GM12878 (cell line): ENCODE data around the gene CASP10. TPM values are rescaled to one million over a fixed set of nuclear protein-coding genes. Genes with fewer than 3 reads are reported as not detected.

Experiments
- ATAC-seq: fragments of 200-7000 bp; cut with Tn5 transposase; 3 replicates; pipeline ENCODE4 v1.9.1; 2020; ENCODE audit warnings: mild to moderate bottlenecking, moderate library complexity
- BruUV-seq: library from RNA; stranded (reverse); fragments of 400-500 nt; replicated peaks from 2 replicates; lab custom pipeline; 2021; lab: Mats Ljungman, UMichigan
- CTCF ChIA-PET: fragments of 300-600 bp; sonication (Branson Sonifier 250); formaldehyde crosslinking; extraction: SDS; loops from one replicate; lab custom pipeline; 2021; ENCODE audit warnings: inconsistent platforms; lab: Yijun Ruan, JAX
- POLR2A ChIA-PET: fragments of 350-600 bp; formaldehyde crosslinking; extraction: SDS; loops from one replicate; lab custom pipeline; 2021; ENCODE audit warnings: inconsistent platforms; lab: Charles Lee
- RAD21 ChIA-PET: fragments of 300-600 bp; sonication (Branson Sonifier 250); formaldehyde crosslinking; loops from one replicate; lab custom pipeline; 2023; ENCODE audit warnings: antibody characterized with exemption; ENCODE audit not compliant: unreplicated experiment; lab: Charles Lee
- SMC1A ChIA-PET: fragments of 300-600 bp; sonication (Branson Sonifier 250); formaldehyde crosslinking; loops from one replicate; lab custom pipeline; 2023; ENCODE audit not compliant: unreplicated experiment, uncharacterized antibody; lab: Charles Lee
- DNase-seq: peaks from one replicate; pipeline ENCODE4 v3.0.0-alpha.2; 2011; ENCODE audit warnings: low read depth, low spot score
- FAIRE-seq: peaks from 3 replicates; lab custom pipeline; 2011; peaks lifted over from hg19 to GRCh38; lab: Jason Lieb, UNC
- H2AFZ ChIP-seq: 2 replicates; pipeline ENCODE4 v1.6.0; 2011; ENCODE audit warnings: low read depth, low read length, control low read depth; ENCODE audit not compliant: control insufficient read depth
- H3K27ac ChIP-seq: 2 replicates; pipeline ENCODE4 v1.5.1; 2011; ENCODE audit warnings: control low read depth; ENCODE audit not compliant: control insufficient read depth, insufficient read depth
- H3K27me3 ChIP-seq, 2 experiments: replicated peaks in 1 of 2; 2 replicates each; pipeline versions ENCODE4 v1.6.0 to v1.6.1; 2011; ENCODE audit warnings: low read length in 1 of 2; ENCODE audit not compliant: control insufficient read depth in 2 of 2, insufficient read depth in 2 of 2
- H3K36me3 ChIP-seq, 2 experiments: 2 replicates each; pipeline ENCODE4 v1.5.1; 2011; ENCODE audit warnings: low read length in 1 of 2; ENCODE audit not compliant: control insufficient read depth in 2 of 2, insufficient read depth in 2 of 2
- H3K4me1 ChIP-seq: 2 replicates; pipeline ENCODE4 v1.6.1; 2011; ENCODE audit warnings: mild to moderate bottlenecking, low read length, moderate library complexity, mixed read lengths; ENCODE audit not compliant: control insufficient read depth, insufficient read depth
- H3K4me2 ChIP-seq: 2 replicates; pipeline ENCODE4 v1.6.0; 2011; ENCODE audit warnings: control low read depth; ENCODE audit not compliant: control insufficient read depth, insufficient read depth
- H3K4me3 ChIP-seq: fragments of 200-600 bp; sonication (generic); 2 replicates; pipeline ENCODE4 v1.5.1; 2016
- H3K79me2 ChIP-seq: 2 replicates; pipeline ENCODE4 v1.6.0; 2011; ENCODE audit warnings: low read length; ENCODE audit not compliant: control insufficient read depth, insufficient read depth
- H3K9ac ChIP-seq: 2 replicates; pipeline ENCODE4 v1.8.0; 2011; ENCODE audit warnings: low read length, control low read depth, mixed read lengths; ENCODE audit not compliant: control insufficient read depth, insufficient read depth
- H3K9me3 ChIP-seq: replicated peaks from 3 replicates; pipeline ENCODE4 v1.5.1; 2011; ENCODE audit warnings: mild to moderate bottlenecking, low read length; ENCODE audit not compliant: control insufficient read depth, insufficient read depth
- H4K20me1 ChIP-seq: 2 replicates; pipeline ENCODE4 v1.6.0; 2011; ENCODE audit not compliant: control insufficient read depth, insufficient read depth
- CHD1 ChIP-seq: IDR thresholded peaks from 2 replicates; pipeline ENCODE4 v1.6.1; 2012; ENCODE audit warnings: low read depth, low read length, improper control_type of control experiment
- HCFC1 ChIP-seq: fragments of 150-350 bp; IDR thresholded peaks from 2 replicates; pipeline ENCODE4 v1.6.1; 2014; ENCODE audit warnings: low read length
- HDGF ChIP-seq: fragments of 450-650 bp; IDR thresholded peaks from 2 replicates; pipeline ENCODE4 v1.6.1; 2016; ENCODE audit warnings: antibody characterized with exemption
- IKZF1 ChIP-seq: fragments of 450-650 bp; conservative IDR thresholded peaks from 2 replicates; pipeline ENCODE4 v1.6.1; 2017; ENCODE audit warnings: antibody characterized with exemption, mild to moderate bottlenecking
- IRF5 ChIP-seq: fragments of 450-650 bp; IDR thresholded peaks from 2 replicates; pipeline ENCODE4 v1.6.1; 2017; ENCODE audit warnings: borderline replicate concordance
- KLF5 ChIP-seq: fragments of 450-650 bp; IDR thresholded peaks from 2 replicates; pipeline ENCODE4 v1.6.1; 2014; ENCODE audit warnings: mild to moderate bottlenecking; ENCODE audit not compliant: partially characterized antibody
- RAD21 ChIP-seq: IDR thresholded peaks from 2 replicates; pipeline ENCODE4 v1.6.1; 2011; ENCODE audit warnings: mild to moderate bottlenecking, low read depth, low read length, moderate library complexity; ENCODE audit not compliant: insufficient read depth
- RB1 ChIP-seq: fragments of 450-650 bp; formaldehyde crosslinking; IDR thresholded peaks from 2 replicates; pipeline ENCODE4 v1.6.1; 2017; ENCODE audit warnings: mild to moderate bottlenecking, borderline replicate concordance
- RUNX3 ChIP-seq: IDR thresholded peaks from 2 replicates; pipeline ENCODE4 v1.6.1; 2012; ENCODE audit warnings: low read length, inconsistent platforms
- SIN3A ChIP-seq: IDR thresholded peaks from 2 replicates; pipeline ENCODE4 v1.6.1; 2012; ENCODE audit warnings: low read depth, low read length, improper control_type of control experiment
- SKIL ChIP-seq: fragments of 450-650 bp; IDR thresholded peaks from 2 replicates; pipeline ENCODE4 v1.6.1; 2017; ENCODE audit warnings: mild to moderate bottlenecking, low read depth, inconsistent platforms; ENCODE audit not compliant: poor library complexity, severe bottlenecking
- TAF1 ChIP-seq: IDR thresholded peaks from 2 replicates; pipeline ENCODE4 v1.6.1; 2011; ENCODE audit warnings: mild to moderate bottlenecking, low read depth, low read length, borderline replicate concordance
- ZNF217 ChIP-seq: fragments of 450-650 bp; IDR thresholded peaks from 2 replicates; pipeline ENCODE4 v1.6.1; 2017; ENCODE audit warnings: antibody characterized with exemption, mild to moderate bottlenecking
- ZZZ3 ChIP-seq: IDR thresholded peaks from 2 replicates; pipeline ENCODE4 v1.6.1; 2011; ENCODE audit warnings: low read depth; ENCODE audit not compliant: control insufficient read depth, insufficient read length
- WGBS: methylation state at CpG from one replicate; pipeline ENCODE4 v1.1.6; 2016; ENCODE audit warnings: low lambda C conversion rate; ENCODE audit not compliant: insufficient replicate concordance, insufficient coverage; ENCODE audit errors: missing lambda C conversion rate; 5-methylcytosine and 5-hydroxymethylcytosine counted together
- in situ Hi-C: fragments of 300-500 bp; cut with MboI; formaldehyde crosslinking; loops from 9 replicates; pipeline ENCODE4 v1.14.3; 2018; ENCODE audit warnings: mixed read lengths
- intact Hi-C: fragments of 100-400 bp; cut with micrococcal nuclease; formaldehyde crosslinking; loops from one replicate; pipeline ENCODE4 v1.14.2; 2022; ENCODE audit not compliant: unreplicated experiment
- polyA plus RNA-seq, 11 experiments: library from polyadenylated mRNA; depleted of rRNA in 4 of 11; unstranded in 6 of 11; stranded (reverse) in 5 of 11; fragments of >200 nt; fragmentation: Nextera tagmentation in 4 of 11; fragmentation: Illumina TruSeq in 1 of 11; extraction: Ambion mirVana in 4 of 11; extraction: Trizol in 1 of 11; gene quantifications; 1 replicate in 1 of 11; 2 replicates in 10 of 11; pipeline versions ENCODE4 v1.2.1 to v1.2.3, GENCODE V29; 2011 to 2016; ENCODE audit warnings: inconsistent platforms in 2 of 11, missing spikeins in 2 of 11, low read depth in 1 of 11
- total RNA-seq, 4 experiments: library from RNA; depleted of rRNA in 3 of 4; stranded (reverse); fragments of >200 nt in 3 of 4; fragmentation: Illumina TruSeq in 1 of 4; extraction: Trizol in 1 of 4; gene quantifications; 2 replicates each; pipeline versions ENCODE4 v1.2.1 to v1.2.3, GENCODE V29; 2013 to 2021
- TF ChIP-seq, protein P1 (sequence below): IDR thresholded peaks from 2 replicates; pipeline ENCODE4 v1.6.1; 2012; ENCODE audit warnings: low read length, inconsistent platforms
- TF ChIP-seq, protein P2 (sequence below): fragments of 450-650 bp; IDR thresholded peaks from 2 replicates; pipeline ENCODE4 v1.6.1; 2016; ENCODE audit warnings: mild to moderate bottlenecking

Gene CASP10
- total and polyA plus RNA-seq, 10 of the 15 experiments (the other 5 are each of a cell fraction or from before 2014, with no cell fraction given): 7.2 to 14.1 (median 10.8) TPM

DNA sequence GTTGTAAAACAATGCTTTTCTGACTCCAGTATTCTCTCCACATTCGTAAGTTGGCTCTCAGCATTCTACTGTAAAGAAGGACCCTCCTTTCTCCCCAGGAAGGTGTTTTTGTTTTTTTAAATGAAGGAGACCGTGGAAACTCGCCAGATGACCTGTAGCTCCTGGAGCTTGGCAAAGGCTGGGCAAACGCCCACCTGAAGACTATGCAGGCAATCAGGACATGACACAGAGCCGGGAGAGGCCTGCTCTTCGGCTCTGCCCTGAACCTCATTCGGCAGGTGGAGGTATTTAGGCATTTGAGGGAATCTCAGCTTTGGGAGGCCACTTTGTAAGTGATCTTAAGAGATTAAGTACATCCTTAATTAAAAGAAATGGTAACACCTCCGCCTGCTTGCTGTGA is 17.4 kb downstream of the CASP10 start:
- intact Hi-C loops (no loop called here), in situ Hi-C loops (no loop called here)
- ATAC-seq (no peak), DNase-seq (no peak), FAIRE-seq (no peak)
- Histone ChIP-seq H3K27me3 (no peaks in the 10 kb centered on the region; a peak in 2 of 4 replicates), H3K9ac (no peak overlapping the region), H3K36me3 (no peaks in the 10 kb centered on the region; a peak in 3 of 4 replicates), H4K20me1 (peaks cover 3% of the 10 kb centered on the region; the same call in 1 of the 2 replicates), H3K27ac (no peak overlapping the region), H3K4me3 (no peak overlapping the region), H3K4me2 (no peak overlapping the region), H3K4me1 (peaks cover 3% of the 10 kb centered on the region; the same call in 1 of the 2 replicates), H2AFZ (no peak overlapping the region), H3K9me3 (no peaks in the 10 kb centered on the region; the same call in 2 of the 3 replicates), H3K79me2 (no peaks in the 10 kb centered on the region)
- ChIA-PET CTCF (interaction anchor here (0.9 to 1.5 kb wide), 4 partner anchors 13 to 294 kb away, joined by 3 to 6 read pairs (median 5); partner anchors contain the start of gene CASP10), SMC1A (interaction anchor here (0.7 to 0.8 kb wide), 2 partner anchors 32 to 98 kb away, joined by 3 read pairs; no protein-coding TSS in a partner anchor), RAD21 (no interaction called here), POLR2A (interaction anchor here (1.5 kb wide), 1 partner anchor 234 kb away, joined by 4 read pairs; no protein-coding TSS in a partner anchor)
- 89% methylated on average over 8 of the region's 8 CpGs for WGBS
- BruUV-seq: no TSS peak
- TF ChIP-seq IKZF1: no peak
- TF ChIP-seq, protein P1, sequence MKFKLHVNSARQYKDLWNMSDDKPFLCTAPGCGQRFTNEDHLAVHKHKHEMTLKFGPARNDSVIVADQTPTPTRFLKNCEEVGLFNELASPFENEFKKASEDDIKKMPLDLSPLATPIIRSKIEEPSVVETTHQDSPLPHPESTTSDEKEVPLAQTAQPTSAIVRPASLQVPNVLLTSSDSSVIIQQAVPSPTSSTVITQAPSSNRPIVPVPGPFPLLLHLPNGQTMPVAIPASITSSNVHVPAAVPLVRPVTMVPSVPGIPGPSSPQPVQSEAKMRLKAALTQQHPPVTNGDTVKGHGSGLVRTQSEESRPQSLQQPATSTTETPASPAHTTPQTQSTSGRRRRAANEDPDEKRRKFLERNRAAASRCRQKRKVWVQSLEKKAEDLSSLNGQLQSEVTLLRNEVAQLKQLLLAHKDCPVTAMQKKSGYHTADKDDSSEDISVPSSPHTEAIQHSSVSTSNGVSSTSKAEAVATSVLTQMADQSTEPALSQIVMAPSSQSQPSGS: no peak
- no peak for TF ChIP-seq CHD1
- TF ChIP-seq IRF5: no peak
- no peak for TF ChIP-seq ZNF217
- no peak for TF ChIP-seq SKIL
- TF ChIP-seq, protein P2, sequence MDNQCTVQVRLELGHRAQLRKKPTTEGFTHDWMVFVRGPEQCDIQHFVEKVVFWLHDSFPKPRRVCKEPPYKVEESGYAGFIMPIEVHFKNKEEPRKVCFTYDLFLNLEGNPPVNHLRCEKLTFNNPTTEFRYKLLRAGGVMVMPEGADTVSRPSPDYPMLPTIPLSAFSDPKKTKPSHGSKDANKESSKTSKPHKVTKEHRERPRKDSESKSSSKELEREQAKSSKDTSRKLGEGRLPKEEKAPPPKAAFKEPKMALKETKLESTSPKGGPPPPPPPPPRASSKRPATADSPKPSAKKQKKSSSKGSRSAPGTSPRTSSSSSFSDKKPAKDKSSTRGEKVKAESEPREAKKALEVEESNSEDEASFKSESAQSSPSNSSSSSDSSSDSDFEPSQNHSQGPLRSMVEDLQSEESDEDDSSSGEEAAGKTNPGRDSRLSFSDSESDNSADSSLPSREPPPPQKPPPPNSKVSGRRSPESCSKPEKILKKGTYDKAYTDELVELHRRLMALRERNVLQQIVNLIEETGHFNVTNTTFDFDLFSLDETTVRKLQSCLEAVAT: no peak
- TF ChIP-seq ZZZ3: no peak
- no peak for TF ChIP-seq HCFC1
- no peak for TF ChIP-seq TAF1
- no peak for TF ChIP-seq RB1
- TF ChIP-seq HDGF: no peak
- TF ChIP-seq SIN3A: no peak
- TF ChIP-seq KLF5: no peak
- TF ChIP-seq RUNX3: no peak
- TF ChIP-seq RAD21: no peak
